CD4-positive, alpha-beta T cell treated with Interleukin-21 for 1 hour (primary cell): ENCODE data around the gene SPECC1L.

Experiments used
- DNase-seq: peaks from one replicate; pipeline ENCODE4 v3.0.0-alpha.2; 2020

SPECC1L gene

GRCh38 chr22:24446260-24446611 is 175.6 kb downstream of the SPECC1L start:
- no peak for DNase-seq

- DNase-seq = no peak
These were observed 180.0 kb downstream of the SPECC1L start for GRCh38 chr22:24450610-24451009.

- no peak for DNase-seq
These were observed 180.5 kb downstream of the SPECC1L start for GRCh38 chr22:24451162-24451561.

GRCh38 chr22:24453853-24454252 is 183.2 kb downstream of the SPECC1L start:
- DNase-seq = no peak

- DNase-seq = no peak
These were observed 184.4 kb downstream of the SPECC1L start for GRCh38 chr22:24455039-24455438.

DNA sequence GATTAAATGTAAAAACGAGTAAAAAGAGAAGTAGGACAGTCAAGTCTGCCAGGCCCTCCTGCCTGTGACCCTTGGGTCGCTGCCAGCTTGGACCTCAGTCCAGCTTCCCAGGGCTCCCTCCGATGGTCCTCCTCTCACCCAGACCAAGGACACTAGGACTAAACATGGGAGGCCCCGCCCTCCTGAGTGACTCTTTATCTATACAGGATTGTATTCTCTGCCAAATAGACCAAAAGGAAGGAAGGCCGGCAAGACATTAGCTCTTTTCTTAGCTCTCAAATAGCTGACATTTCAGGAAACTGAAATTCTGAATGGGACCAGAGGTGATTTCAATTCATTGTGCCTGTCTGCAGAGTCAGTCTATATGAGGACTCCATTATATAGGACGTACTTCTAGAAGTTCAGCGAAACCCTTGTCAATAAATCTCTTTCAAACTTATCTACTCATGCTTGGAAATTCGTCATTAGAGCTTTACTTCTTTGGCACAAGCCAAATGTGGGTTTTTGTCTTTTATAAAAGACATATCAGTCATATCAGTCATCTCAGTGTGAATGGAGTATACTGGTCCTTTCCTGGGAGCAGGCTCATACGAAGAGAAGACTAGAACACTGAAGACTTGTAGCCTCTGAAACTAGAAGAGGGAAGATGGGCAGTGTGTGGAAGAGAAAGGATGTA is 185.3 kb downstream of the SPECC1L start:
- DNase-seq = no peak

DNA sequence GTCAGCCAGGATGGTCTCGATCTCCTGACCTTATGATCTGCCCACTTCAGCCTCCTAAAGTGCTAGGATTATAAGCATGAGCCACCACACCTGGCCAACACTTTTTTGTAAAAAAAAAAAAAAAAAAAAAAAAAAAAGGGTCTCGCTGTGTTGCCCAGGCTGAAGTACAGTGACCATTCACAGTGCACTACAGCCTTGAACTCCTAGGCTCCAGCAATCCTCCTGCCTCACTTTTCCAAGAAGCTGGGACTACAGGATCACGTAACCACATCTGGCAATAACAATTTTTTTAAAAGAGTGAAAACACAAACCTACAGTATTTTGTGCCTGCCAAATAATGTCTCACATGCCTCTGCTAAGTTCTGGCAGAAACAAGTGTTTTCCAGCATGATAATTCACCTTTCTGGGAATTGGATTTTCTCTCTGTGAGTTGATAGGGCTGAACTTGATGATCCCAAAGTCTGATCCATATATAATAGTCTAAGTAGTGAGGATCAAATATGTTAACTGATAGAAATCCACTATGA is 187.3 kb downstream of the SPECC1L start:
- DNase-seq = no peak

- no peak for DNase-seq
These were observed 189.3 kb downstream of the SPECC1L start for GRCh38 chr22:24459911-24460310.

DNA sequence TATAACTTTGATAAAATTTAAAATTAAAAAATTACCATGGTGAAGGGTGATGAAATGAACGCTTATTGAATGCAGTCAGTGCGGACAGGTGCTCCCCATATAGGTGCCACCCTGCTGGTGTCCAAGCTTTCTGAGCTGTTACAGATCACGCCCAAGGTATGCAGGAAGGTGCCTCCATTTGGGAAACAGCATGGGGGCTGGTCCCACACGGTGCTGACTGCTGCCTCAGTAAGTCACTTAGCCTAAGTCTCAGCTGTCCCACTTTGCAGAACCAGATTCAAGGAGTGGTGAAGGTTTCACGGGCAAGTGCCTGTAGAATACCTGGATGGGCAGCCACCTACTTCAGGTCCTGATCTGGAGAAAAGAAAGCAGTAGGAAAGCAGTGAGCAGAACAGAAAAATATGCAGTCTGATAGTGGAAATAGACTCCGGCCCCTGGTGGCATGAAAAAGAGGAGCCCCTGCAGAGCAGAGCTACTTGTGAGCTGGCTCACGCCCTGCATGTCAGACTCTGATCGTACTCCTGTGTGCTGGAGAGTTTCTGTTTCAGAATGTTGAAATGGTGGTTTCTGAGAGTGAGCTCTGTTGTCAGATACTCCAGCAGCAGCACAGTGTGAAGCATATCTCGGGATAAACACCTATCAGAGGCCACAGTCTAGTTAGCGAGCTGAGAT is 189.9 kb downstream of the SPECC1L start:
- no peak for DNase-seq

GRCh38 chr22:24463071-24463760 is 192.6 kb downstream of the SPECC1L start:
- DNase-seq = no peak

- no peak for DNase-seq
These were observed 194.9 kb downstream of the SPECC1L start for GRCh38 chr22:24465566-24465965.

DNA sequence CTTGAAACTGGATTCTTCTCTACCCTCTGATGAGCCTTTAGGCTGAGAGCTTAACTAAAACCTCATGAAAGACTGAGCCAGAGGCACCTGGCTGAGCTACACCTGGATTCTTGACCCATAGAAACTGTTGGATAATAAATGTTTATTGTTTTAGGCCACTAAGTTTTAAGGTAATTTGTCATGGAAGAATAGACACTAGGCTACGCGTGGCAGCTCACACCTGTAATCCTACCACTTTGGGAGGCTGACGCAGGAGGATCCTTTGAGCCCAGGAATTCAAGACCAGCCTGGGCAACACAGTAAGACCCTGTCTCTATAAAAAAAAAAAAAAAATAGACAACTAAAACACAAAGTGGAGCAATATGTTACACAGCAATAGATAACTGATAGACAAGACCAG is 195.3 kb downstream of the SPECC1L start:
- DNase-seq = no peak

DNA sequence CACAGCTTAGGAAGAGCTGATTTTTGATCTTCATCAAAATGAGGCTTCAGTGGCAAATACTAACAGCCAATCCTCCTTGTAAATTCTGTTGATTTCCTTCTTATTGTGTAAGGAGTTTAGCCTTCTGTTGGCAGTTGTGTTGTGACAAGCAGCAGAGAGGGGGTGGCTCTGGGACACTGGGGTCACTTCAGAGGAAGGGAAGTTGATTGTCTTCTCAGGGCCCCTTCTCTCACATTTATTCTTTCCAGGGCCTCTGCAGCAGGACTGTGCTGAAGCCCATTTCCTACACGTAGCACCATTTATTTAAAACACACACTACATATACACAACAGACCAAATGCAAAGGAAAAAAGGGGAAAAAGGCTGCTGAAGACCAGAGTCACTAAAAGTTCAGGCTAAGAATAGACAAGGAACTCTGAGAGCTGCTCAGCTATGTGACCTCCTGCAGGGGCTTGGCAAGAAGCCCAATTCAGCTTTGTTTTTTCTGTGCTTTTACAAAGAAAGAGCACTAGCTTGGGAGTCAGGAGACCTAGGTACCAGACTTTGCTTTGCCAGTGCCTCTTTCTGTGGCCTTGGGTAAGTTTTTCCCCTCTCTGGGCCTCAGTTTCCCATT is 196.2 kb downstream of the SPECC1L start:
- DNase-seq = no peak

DNA sequence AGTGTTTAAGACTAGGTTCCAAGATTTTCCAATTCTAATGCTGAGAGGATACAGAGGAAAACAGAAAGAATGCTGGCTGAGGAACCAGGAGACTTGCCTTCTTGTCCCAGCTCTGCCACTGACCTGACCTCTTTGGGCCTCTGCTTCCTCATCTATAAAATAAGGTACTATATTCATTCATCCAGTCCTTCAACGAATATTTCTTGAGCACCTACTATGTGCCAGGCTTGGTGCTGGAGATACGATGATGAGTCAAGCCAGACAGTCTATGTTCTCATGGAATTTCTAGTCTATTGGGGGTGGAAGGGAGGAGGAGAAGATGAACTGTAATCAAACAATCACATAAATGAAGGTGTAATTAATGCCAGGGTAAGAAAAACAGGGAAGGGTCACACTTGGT is 196.7 kb downstream of the SPECC1L start:
- no peak for DNase-seq
